K562 (cell line): ENCODE data around the gene TPPP. TPM values are rescaled to one million over a fixed set of nuclear protein-coding genes. Genes with fewer than 3 reads are reported as not detected.

Source experiments
- ATAC-seq: fragments of 200-7000 bp; cut with Tn5 transposase; 3 replicates; pipeline ENCODE4 v1.9.1; 2020; ENCODE audit warnings: moderate library complexity
- BruUV-seq: library from RNA; stranded (reverse); fragments of 400-500 nt; replicated peaks from 2 replicates; lab custom pipeline; 2021; lab: Mats Ljungman, UMichigan
- CTCF ChIA-PET: fragments of 300-600 bp; formaldehyde crosslinking; extraction: SDS; loops from one replicate; lab custom pipeline; 2021; ENCODE audit warnings: low intra/inter-chr PET ratio; lab: Yijun Ruan, JAX
- POLR2A ChIA-PET: fragments of 300-600, 350-650 bp; sonication (Branson Sonifier 250); formaldehyde crosslinking; extraction: SDS; loops from one replicate; lab custom pipeline; 2021; ENCODE audit warnings: antibody characterized with exemption, inconsistent platforms; lab: Yijun Ruan, JAX
- DNase-seq, 4 experiments: peaks; one replicate each; pipeline versions ENCODE4 v3.0.0 to v3.0.0-alpha.2; 2011 to 2018; ENCODE audit warnings: low spot score in 3 of 4, mixed read lengths in 3 of 4; ENCODE audit errors: extremely low read depth in 1 of 4
- FAIRE-seq: peaks from 2 replicates; lab custom pipeline; 2011; peaks lifted over from hg19 to GRCh38; lab: Jason Lieb, UNC
- H2AFZ ChIP-seq: 2 replicates; pipeline ENCODE4 v1.6.0; 2011; ENCODE audit warnings: low read depth, low read length, control low read depth, inconsistent platforms
- H3K27ac ChIP-seq: fragments of 200-600 bp; 3 replicates; pipeline ENCODE4 v1.8.0; 2011; ENCODE audit warnings: low read depth, mild to moderate bottlenecking, control low read depth, inconsistent platforms, low read length, moderate library complexity, mixed read lengths; ENCODE audit errors: extremely low read depth
- H3K27me3 ChIP-seq, 2 experiments: fragments of 300-600 bp in 1 of 2; 2 replicates in 1 of 2; 3 replicates in 1 of 2; pipeline versions ENCODE4 v1.6.0 to v1.8.0; 2011; ENCODE audit warnings: inconsistent platforms in 2 of 2, low read length in 2 of 2, mild to moderate bottlenecking in 1 of 2, mixed read lengths in 1 of 2, moderate library complexity in 1 of 2; ENCODE audit not compliant: control insufficient read depth in 2 of 2, insufficient read depth in 2 of 2
- H3K36me3 ChIP-seq: fragments of 300-600 bp; 3 replicates; pipeline ENCODE4 v1.8.0; 2011; ENCODE audit warnings: mild to moderate bottlenecking, low read length, inconsistent platforms; ENCODE audit not compliant: control insufficient read depth, insufficient read depth
- H3K4me1 ChIP-seq, 2 experiments: fragments of 200-600 bp in 1 of 2; replicated peaks in 1 of 2; 2 replicates in 1 of 2; 3 replicates in 1 of 2; pipeline versions ENCODE4 v1.5.1 to v1.8.0; 2011; ENCODE audit warnings: inconsistent platforms in 2 of 2, low read length in 2 of 2, mild to moderate bottlenecking in 1 of 2, mixed read lengths in 1 of 2, moderate library complexity in 1 of 2; ENCODE audit not compliant: control insufficient read depth in 2 of 2, insufficient read depth in 2 of 2
- H3K4me2 ChIP-seq: 2 replicates; pipeline ENCODE4 v1.6.1; 2011; ENCODE audit warnings: low read length, control low read depth, inconsistent platforms, mixed read lengths; ENCODE audit not compliant: insufficient read depth
- H3K4me3 ChIP-seq: fragments of 200-600 bp; sonication (generic), shearing (Covaris generic); 2 replicates; pipeline ENCODE4 v1.5.1; 2016; ENCODE audit warnings: control low read depth, inconsistent platforms
- H3K79me2 ChIP-seq: fragments of 200-600 bp; 3 replicates; pipeline ENCODE4 v1.8.0; 2011; ENCODE audit warnings: low read length, inconsistent platforms; ENCODE audit not compliant: control insufficient read depth, insufficient read depth
- H3K9ac ChIP-seq, 2 experiments: 2 replicates each; pipeline versions ENCODE4 v1.6.0 to v1.6.1; 2011; ENCODE audit warnings: low read depth in 2 of 2, low read length in 2 of 2, control low read depth in 1 of 2, inconsistent platforms in 1 of 2, mild to moderate bottlenecking in 1 of 2, mixed read lengths in 1 of 2; ENCODE audit not compliant: insufficient read depth in 1 of 2
- H3K9me1 ChIP-seq: one replicate; pipeline ENCODE4 v1.6.0; 2011; ENCODE audit warnings: inconsistent platforms, mild to moderate bottlenecking, low read length, moderate library complexity; ENCODE audit not compliant: control insufficient read depth, insufficient read depth
- H3K9me3 ChIP-seq: replicated peaks from 2 replicates; pipeline ENCODE4 v1.5.1; 2011; ENCODE audit warnings: low read depth, low read length, inconsistent platforms; ENCODE audit not compliant: control insufficient read depth, insufficient read depth
- H4K20me1 ChIP-seq: replicated peaks from 2 replicates; pipeline ENCODE4 v1.6.1; 2011; ENCODE audit warnings: low read length, inconsistent platforms, mixed read lengths; ENCODE audit not compliant: control insufficient read depth, insufficient read depth
- COPS2 ChIP-seq: fragments of 450-650 bp; conservative IDR thresholded peaks from 2 replicates; pipeline ENCODE4 v1.6.1; 2016; ENCODE audit warnings: mild to moderate bottlenecking, moderate library complexity
- FOSL1 ChIP-seq: fragments of 200-800 bp; sonication (Bioruptor generic); conservative IDR thresholded peaks from 2 replicates; pipeline ENCODE4 v1.6.1; 2016; ENCODE audit warnings: missing genetic modification characterization, missing compliant biosample characterization
- HMGN3 ChIP-seq: IDR thresholded peaks from 2 replicates; pipeline ENCODE4 v1.6.1; 2011; ENCODE audit warnings: borderline replicate concordance, low read depth, mild to moderate bottlenecking, mixed read lengths, low read length; ENCODE audit not compliant: insufficient read length; ENCODE audit errors: extremely low read depth
- MCM7 ChIP-seq, 2 experiments: fragments of 450-650 bp; IDR thresholded peaks; 2 replicates each; pipeline ENCODE4 v1.6.1; 2016 to 2018
- MED1 ChIP-seq: sonication (generic); formaldehyde crosslinking; IDR thresholded peaks from 2 replicates; pipeline ENCODE4 v1.8.1; 2023; ENCODE audit warnings: missing genetic modification reagents, borderline replicate concordance
- MEIS2 ChIP-seq: fragments of 450-650 bp; IDR thresholded peaks from 2 replicates; pipeline ENCODE4 v1.6.1; 2014; ENCODE audit warnings: mild to moderate bottlenecking; ENCODE audit not compliant: partially characterized antibody
- POLR3A ChIP-seq: IDR thresholded peaks from 2 replicates; pipeline ENCODE4 v1.6.1; 2011; ENCODE audit warnings: borderline replicate concordance, mild to moderate bottlenecking, moderate library complexity; ENCODE audit not compliant: insufficient read length, insufficient read depth; ENCODE audit errors: extremely low read depth
- RB1 ChIP-seq: fragments of 450-650 bp; IDR thresholded peaks from 2 replicates; pipeline ENCODE4 v1.6.1; 2017; ENCODE audit warnings: low read depth, mild to moderate bottlenecking
- SIN3A ChIP-seq, 2 experiments: fragments of 150-350 bp in 1 of 2; IDR thresholded peaks; 2 replicates each; pipeline ENCODE4 v1.6.1; 2011 to 2016; ENCODE audit warnings: borderline replicate concordance in 2 of 2, low read depth in 2 of 2, low read length in 2 of 2, mild to moderate bottlenecking in 2 of 2, moderate library complexity in 2 of 2; ENCODE audit not compliant: control insufficient read depth in 1 of 2
- ZKSCAN1 ChIP-seq: fragments of 150-350 bp; IDR thresholded peaks from 2 replicates; pipeline ENCODE4 v1.6.1; 2016; ENCODE audit warnings: low read depth, low read length
- ZNF174 ChIP-seq: fragments of 250-450 bp; sonication (Bioruptor Pico); IDR thresholded peaks from 2 replicates; pipeline ENCODE4 v1.4.0; 2020; ENCODE audit warnings: mild to moderate bottlenecking
- ZNF217 ChIP-seq: sonication (generic); formaldehyde crosslinking; IDR thresholded peaks from 2 replicates; pipeline ENCODE4 v1.8.0; 2022; ENCODE audit warnings: mild to moderate bottlenecking, missing genetic modification reagents
- ZNF75A ChIP-seq: fragments of 450-650 bp; formaldehyde crosslinking; IDR thresholded peaks from 2 replicates; pipeline ENCODE4 v1.4.0; 2020; ENCODE audit warnings: mild to moderate bottlenecking
- WGBS: fragments of 100-300 bp; shearing (Covaris generic); methylation state at CpG from one replicate; pipeline ENCODE4 v1.1.6; 2016; ENCODE audit warnings: low coverage, mixed read lengths; ENCODE audit not compliant: insufficient coverage; ENCODE audit errors: missing lambda C conversion rate; 5-methylcytosine and 5-hydroxymethylcytosine counted together
- in situ Hi-C: fragments of 300-500 bp; cut with MboI; formaldehyde crosslinking; loops from 4 replicates; pipeline ENCODE4 v1.15.0; 2018; ENCODE audit warnings: inconsistent platforms, mixed read lengths
- intact Hi-C: fragments of 100-400 bp; cut with micrococcal nuclease; formaldehyde crosslinking; loops from 2 replicates; pipeline ENCODE4 v1.14.2; 2022
- polyA plus RNA-seq, 8 experiments: library from polyadenylated mRNA; depleted of rRNA in 4 of 8; stranded (reverse) in 5 of 8; unstranded in 3 of 8; fragments of >200 nt; fragmentation: Nextera tagmentation in 2 of 8; fragmentation: Illumina TruSeq in 1 of 8; extraction: Ambion mirVana in 2 of 8; extraction: Trizol in 1 of 8; gene quantifications; 2 replicates each; pipeline versions ENCODE4 v1.2.1 to v1.2.3, GENCODE V29; 2011 to 2014; ENCODE audit warnings: inconsistent platforms in 1 of 8, missing spikeins in 1 of 8
- total RNA-seq, 7 experiments: library from RNA; depleted of rRNA in 6 of 7; stranded (reverse); fragments of >200 nt in 6 of 7; fragmentation: Illumina TruSeq in 2 of 7; extraction: Trizol in 2 of 7; gene quantifications; 2 replicates each; pipeline versions ENCODE4 v1.2.1 to v1.2.3, GENCODE V29; 2011 to 2021; ENCODE audit warnings: low replicate concordance in 1 of 7
- TF ChIP-seq, protein P1 (sequence below): sonication (generic); formaldehyde crosslinking; IDR thresholded peaks from 2 replicates; pipeline ENCODE4 v1.8.0; 2022; ENCODE audit warnings: missing genetic modification reagents, mild to moderate bottlenecking, borderline replicate concordance
- TF ChIP-seq, protein P2 (sequence below): fragments of 250-450 bp; sonication (Bioruptor Pico); IDR thresholded peaks from 2 replicates; pipeline ENCODE4 v1.4.0; 2020
- TF ChIP-seq, protein P3 (sequence below): sonication (generic); formaldehyde crosslinking; IDR thresholded peaks from 2 replicates; pipeline ENCODE4 v1.8.0; 2023; ENCODE audit warnings: missing genetic modification reagents, mild to moderate bottlenecking, borderline replicate concordance

Gene TPPP
- total and polyA plus RNA-seq, 9 of the 15 experiments (the other 6 are each of a cell fraction or from before 2014, with no cell fraction given): 0.01 to 0.07 (median 0.03) TPM; not detected in 6

DNA sequence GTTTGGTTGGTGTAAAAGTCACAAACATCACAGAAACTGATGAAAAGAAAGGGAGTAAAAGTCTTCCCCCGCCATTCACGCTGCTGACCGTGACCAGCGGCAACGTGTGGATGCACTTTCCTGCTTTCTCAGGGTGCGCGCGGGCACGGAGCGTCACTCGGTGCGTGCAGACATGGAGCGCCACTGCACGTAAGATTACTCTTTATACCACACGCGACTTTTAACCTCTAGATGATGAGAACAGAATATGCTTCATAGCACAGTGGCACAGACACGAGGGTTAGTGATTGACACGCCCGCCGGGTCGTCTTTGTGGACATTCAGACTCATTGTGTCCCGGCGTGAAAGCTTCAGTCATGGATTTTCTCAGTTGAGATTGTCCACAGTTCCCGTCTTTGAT, 65.3 kb downstream of the TPPP start:
- Histone ChIP-seq H3K9me3 (no peaks in the 10 kb centered on the region), H4K20me1 (no peaks in the 10 kb centered on the region; the same call in 1 of the 2 replicates), H3K4me2 (no peak overlapping the region), H3K36me3 (peaks cover 60% of the 10 kb centered on the region), H3K9me1 (no peaks in the 10 kb centered on the region), H3K27ac (no peak overlapping the region), H2AFZ (no peak overlapping the region), H3K4me3 (no peak overlapping the region), H3K9ac (no peak overlapping the region), H3K27me3 (no peaks in the 10 kb centered on the region), H3K79me2 (peaks cover 5% of the 10 kb centered on the region; the same call in 2 of the 3 replicates), H3K4me1 (peaks cover 0 to 6% of the 10 kb centered on the region in 2 experiments; a peak in 1 of 5 replicates)
- intact Hi-C loops: no loop called here
- DNase-seq (no peak), ATAC-seq (no peak), FAIRE-seq (no peak)
- POLR2A ChIA-PET: interaction anchor here (1.1 kb wide), 1 partner anchor 265 kb away, joined by 3 read pairs; the partner anchor contains the start of genes BRD9 and TRIP13
- in situ Hi-C loops: no loop called here
- CTCF ChIA-PET: no interaction called here
- whole genome bisulfite sequencing: 97% methylated on average over 24 of the region's 24 CpGs
- no TSS peak for BruUV-seq
- TF ChIP-seq ZNF174 (CRISPR knock-in tag) (no peak), SIN3A (IDR thresholded peaks at IDR 0.05; ENCODE audit: borderline replicate concordance in 2 of 2, control insufficient read depth in 1 of 2, low read depth in 2 of 2, low read length in 2 of 2) (no peak), MED1 (CRISPR knock-in tag) (no peak), ZNF217 (no peak), COPS2 (no peak), MEIS2 (no peak), MCM7 (IDR thresholded peaks at IDR 0.05) (no peak), RB1 (no peak), ZKSCAN1 (no peak), HMGN3 (no peak), ZNF75A (CRISPR knock-in tag) (no peak), POLR3A (no peak), FOSL1 (tag) (no peak)
- TF ChIP-seq, protein P1, sequence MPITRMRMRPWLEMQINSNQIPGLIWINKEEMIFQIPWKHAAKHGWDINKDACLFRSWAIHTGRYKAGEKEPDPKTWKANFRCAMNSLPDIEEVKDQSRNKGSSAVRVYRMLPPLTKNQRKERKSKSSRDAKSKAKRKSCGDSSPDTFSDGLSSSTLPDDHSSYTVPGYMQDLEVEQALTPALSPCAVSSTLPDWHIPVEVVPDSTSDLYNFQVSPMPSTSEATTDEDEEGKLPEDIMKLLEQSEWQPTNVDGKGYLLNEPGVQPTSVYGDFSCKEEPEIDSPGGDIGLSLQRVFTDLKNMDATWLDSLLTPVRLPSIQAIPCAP (CRISPR knock-in tag): no peak
- TF ChIP-seq, protein P2, sequence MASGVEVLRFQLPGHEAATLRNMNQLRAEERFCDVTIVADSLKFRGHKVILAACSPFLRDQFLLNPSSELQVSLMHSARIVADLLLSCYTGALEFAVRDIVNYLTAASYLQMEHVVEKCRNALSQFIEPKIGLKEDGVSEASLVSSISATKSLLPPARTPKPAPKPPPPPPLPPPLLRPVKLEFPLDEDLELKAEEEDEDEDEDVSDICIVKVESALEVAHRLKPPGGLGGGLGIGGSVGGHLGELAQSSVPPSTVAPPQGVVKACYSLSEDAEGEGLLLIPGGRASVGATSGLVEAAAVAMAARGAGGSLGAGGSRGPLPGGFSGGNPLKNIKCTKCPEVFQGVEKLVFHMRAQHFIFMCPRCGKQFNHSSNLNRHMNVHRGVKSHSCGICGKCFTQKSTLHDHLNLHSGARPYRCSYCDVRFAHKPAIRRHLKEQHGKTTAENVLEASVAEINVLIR (CRISPR knock-in tag): no peak
- TF ChIP-seq, protein P3, sequence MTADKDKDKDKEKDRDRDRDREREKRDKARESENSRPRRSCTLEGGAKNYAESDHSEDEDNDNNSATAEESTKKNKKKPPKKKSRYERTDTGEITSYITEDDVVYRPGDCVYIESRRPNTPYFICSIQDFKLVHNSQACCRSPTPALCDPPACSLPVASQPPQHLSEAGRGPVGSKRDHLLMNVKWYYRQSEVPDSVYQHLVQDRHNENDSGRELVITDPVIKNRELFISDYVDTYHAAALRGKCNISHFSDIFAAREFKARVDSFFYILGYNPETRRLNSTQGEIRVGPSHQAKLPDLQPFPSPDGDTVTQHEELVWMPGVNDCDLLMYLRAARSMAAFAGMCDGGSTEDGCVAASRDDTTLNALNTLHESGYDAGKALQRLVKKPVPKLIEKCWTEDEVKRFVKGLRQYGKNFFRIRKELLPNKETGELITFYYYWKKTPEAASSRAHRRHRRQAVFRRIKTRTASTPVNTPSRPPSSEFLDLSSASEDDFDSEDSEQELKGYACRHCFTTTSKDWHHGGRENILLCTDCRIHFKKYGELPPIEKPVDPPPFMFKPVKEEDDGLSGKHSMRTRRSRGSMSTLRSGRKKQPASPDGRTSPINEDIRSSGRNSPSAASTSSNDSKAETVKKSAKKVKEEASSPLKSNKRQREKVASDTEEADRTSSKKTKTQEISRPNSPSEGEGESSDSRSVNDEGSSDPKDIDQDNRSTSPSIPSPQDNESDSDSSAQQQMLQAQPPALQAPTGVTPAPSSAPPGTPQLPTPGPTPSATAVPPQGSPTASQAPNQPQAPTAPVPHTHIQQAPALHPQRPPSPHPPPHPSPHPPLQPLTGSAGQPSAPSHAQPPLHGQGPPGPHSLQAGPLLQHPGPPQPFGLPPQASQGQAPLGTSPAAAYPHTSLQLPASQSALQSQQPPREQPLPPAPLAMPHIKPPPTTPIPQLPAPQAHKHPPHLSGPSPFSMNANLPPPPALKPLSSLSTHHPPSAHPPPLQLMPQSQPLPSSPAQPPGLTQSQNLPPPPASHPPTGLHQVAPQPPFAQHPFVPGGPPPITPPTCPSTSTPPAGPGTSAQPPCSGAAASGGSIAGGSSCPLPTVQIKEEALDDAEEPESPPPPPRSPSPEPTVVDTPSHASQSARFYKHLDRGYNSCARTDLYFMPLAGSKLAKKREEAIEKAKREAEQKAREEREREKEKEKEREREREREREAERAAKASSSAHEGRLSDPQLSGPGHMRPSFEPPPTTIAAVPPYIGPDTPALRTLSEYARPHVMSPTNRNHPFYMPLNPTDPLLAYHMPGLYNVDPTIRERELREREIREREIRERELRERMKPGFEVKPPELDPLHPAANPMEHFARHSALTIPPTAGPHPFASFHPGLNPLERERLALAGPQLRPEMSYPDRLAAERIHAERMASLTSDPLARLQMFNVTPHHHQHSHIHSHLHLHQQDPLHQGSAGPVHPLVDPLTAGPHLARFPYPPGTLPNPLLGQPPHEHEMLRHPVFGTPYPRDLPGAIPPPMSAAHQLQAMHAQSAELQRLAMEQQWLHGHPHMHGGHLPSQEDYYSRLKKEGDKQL (CRISPR knock-in tag): no peak
